ENCODE measurements around the gene CDAN1. TPM values are rescaled to one million over a fixed set of nuclear protein-coding genes. Genes with fewer than 3 reads are reported as not detected.

Gene CDAN1
- total and polyA plus RNA-seq, 10 of the 15 experiments (the other 5 are each of a cell fraction or from before 2014, with no cell fraction given), result 0.56 to 14.2 (median 6.7) TPM

DNA sequence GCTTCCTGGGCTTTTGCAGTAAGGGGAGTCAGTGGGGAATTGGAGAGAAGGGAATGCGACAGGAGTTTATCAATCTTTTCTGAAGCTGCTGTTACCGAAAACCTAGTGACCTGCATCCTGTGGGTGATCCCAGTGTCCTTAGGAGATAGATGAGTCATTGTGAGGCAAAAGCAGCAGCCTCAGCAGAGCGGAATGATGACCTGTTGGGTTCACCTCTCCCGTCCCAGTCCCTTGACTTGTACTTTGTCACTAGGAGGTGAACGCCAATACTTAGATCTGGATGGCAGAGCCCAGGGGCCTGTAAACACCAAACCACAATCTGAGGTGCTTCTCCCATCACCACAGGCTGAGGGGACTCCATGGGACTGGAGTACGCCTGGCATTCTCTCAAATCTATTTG lies 17.9 kb downstream of the CDAN1 start (continued):
- no peak for TF ChIP-seq NFIC (IDR thresholded peaks at IDR 0.05; ENCODE audit: low read depth, low read length)
- TF ChIP-seq ZSCAN29 (IDR thresholded peaks at IDR 0.05), result no peak
- TF ChIP-seq, protein P1, sequence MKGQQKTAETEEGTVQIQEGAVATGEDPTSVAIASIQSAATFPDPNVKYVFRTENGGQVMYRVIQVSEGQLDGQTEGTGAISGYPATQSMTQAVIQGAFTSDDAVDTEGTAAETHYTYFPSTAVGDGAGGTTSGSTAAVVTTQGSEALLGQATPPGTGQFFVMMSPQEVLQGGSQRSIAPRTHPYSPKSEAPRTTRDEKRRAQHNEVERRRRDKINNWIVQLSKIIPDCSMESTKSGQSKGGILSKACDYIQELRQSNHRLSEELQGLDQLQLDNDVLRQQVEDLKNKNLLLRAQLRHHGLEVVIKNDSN (IDR thresholded peaks at IDR 0.05; ENCODE audit: borderline replicate concordance, extremely low read length, insufficient read depth, low read depth, low read length), result no peak
- TF ChIP-seq SMAD1 (IDR thresholded peaks at IDR 0.05; ENCODE audit: low read depth, partially characterized antibody), result no peak
- no peak for TF ChIP-seq HDAC6 (IDR thresholded peaks at IDR 0.05; ENCODE audit: unreplicated experiment)
- TF ChIP-seq FOS (IDR thresholded peaks at IDR 0.05; ENCODE audit: borderline replicate concordance, extremely low read depth, insufficient read length), result no peak
- no peak for TF ChIP-seq NFYA (IDR thresholded peaks at IDR 0.05; ENCODE audit: borderline replicate concordance, low read depth, low read length)
- no peak for TF ChIP-seq EZH2 (IDR thresholded peaks at IDR 0.05; ENCODE audit: borderline replicate concordance, control insufficient read depth, low read depth, low read length)

DNA sequence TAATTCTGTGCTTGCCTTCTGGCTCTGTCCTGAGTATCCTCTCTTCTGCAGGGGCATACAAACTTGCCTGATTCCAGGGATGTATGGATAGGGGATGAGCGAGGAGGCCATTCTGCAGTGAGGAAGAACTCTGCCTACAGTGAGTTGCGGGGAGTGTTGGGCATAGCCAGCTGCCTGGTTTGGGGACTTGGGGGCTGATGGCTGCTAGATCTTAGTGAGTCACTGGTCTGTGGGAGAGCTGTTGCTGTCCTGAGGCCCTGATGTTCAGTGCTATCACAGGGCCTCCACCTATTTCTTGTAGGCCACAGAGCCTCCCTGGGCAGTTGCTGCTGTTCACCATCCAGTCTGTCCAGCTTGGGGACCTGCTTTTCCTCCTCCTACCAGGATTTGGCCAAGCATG lies 20.3 kb downstream of the CDAN1 start:
- RAD21 ChIA-PET (ENCODE audit: unreplicated experiment), result interaction anchor here (0.7 kb wide), 1 partner anchor 210 kb away, joined by 3 read pairs; no protein-coding TSS in a partner anchor
- FAIRE-seq (no peak), DNase-seq (ENCODE audit: low read depth, low spot score) (no peak), ATAC-seq (no peak)
- SMC1A ChIA-PET (ENCODE audit: uncharacterized antibody, unreplicated experiment), result interaction anchor here (0.9 kb wide), 1 partner anchor 210 kb away, joined by 3 read pairs; no protein-coding TSS in a partner anchor
- no peak overlapping the region for H3K4me2 ChIP-seq (ENCODE audit: control insufficient read depth, insufficient read depth)
- BruUV-seq (replicated peaks), result no TSS peak
- no peaks in the 10 kb centered on the region for H3K27me3 ChIP-seq (replicated peaks in 1 of 2; ENCODE audit: control insufficient read depth in 2 of 2, insufficient read depth in 2 of 2, low read length in 1 of 2)
- H3K9me3 ChIP-seq (replicated peaks; ENCODE audit: control insufficient read depth, insufficient read depth, low read length), result no peaks in the 10 kb centered on the region
- WGBS (ENCODE audit: insufficient coverage, insufficient replicate concordance, low lambda C conversion rate, missing lambda C conversion rate), result 94% methylated on average over 2 of the region's 2 CpGs
- CTCF ChIA-PET, result interaction anchor here (0.9 to 1.4 kb wide), 5 partner anchors 10 to 209 kb away, joined by 3 to 7 read pairs (median 4); no protein-coding TSS in a partner anchor
- no peak overlapping the region for H3K4me3 ChIP-seq
- intact Hi-C loops (cut with micrococcal nuclease; ENCODE audit: unreplicated experiment), result no loop called here
- in situ Hi-C loops (cut with MboI), result no loop called here
- H2AFZ ChIP-seq (ENCODE audit: control insufficient read depth, low read depth, low read length), result no peak overlapping the region
- POLR2A ChIA-PET, result interaction anchor here (1.0 kb wide), 1 partner anchor 21 kb away, joined by 3 read pairs; no protein-coding TSS in a partner anchor
- no peak overlapping the region for H3K27ac ChIP-seq (ENCODE audit: control insufficient read depth, insufficient read depth)
- H3K4me1 ChIP-seq (ENCODE audit: control insufficient read depth, insufficient read depth, low read length), result no peaks in the 10 kb centered on the region
- H4K20me1 ChIP-seq (ENCODE audit: control insufficient read depth, insufficient read depth), result no peaks in the 10 kb centered on the region
- no peak overlapping the region for H3K9ac ChIP-seq (ENCODE audit: control insufficient read depth, insufficient read depth, low read length)
- H3K36me3 ChIP-seq (ENCODE audit: control insufficient read depth in 2 of 2, insufficient read depth in 2 of 2, low read length in 1 of 2), result peaks cover 0 to 10% of the 10 kb centered on the region in 2 experiments; a peak in 3 of 4 replicates
- no peaks in the 10 kb centered on the region for H3K79me2 ChIP-seq (ENCODE audit: control insufficient read depth, insufficient read depth, low read length)
- TF ChIP-seq SIX5 (IDR thresholded peaks at IDR 0.05; ENCODE audit: low read depth, low read length, severe bottlenecking) (no peak), FOXK2 (IDR thresholded peaks at IDR 0.05) (no peak), ZNF217 (IDR thresholded peaks at IDR 0.05) (no peak), PML (IDR thresholded peaks at IDR 0.05; ENCODE audit: low read length) (no peak)
- TF ChIP-seq, protein P2, sequence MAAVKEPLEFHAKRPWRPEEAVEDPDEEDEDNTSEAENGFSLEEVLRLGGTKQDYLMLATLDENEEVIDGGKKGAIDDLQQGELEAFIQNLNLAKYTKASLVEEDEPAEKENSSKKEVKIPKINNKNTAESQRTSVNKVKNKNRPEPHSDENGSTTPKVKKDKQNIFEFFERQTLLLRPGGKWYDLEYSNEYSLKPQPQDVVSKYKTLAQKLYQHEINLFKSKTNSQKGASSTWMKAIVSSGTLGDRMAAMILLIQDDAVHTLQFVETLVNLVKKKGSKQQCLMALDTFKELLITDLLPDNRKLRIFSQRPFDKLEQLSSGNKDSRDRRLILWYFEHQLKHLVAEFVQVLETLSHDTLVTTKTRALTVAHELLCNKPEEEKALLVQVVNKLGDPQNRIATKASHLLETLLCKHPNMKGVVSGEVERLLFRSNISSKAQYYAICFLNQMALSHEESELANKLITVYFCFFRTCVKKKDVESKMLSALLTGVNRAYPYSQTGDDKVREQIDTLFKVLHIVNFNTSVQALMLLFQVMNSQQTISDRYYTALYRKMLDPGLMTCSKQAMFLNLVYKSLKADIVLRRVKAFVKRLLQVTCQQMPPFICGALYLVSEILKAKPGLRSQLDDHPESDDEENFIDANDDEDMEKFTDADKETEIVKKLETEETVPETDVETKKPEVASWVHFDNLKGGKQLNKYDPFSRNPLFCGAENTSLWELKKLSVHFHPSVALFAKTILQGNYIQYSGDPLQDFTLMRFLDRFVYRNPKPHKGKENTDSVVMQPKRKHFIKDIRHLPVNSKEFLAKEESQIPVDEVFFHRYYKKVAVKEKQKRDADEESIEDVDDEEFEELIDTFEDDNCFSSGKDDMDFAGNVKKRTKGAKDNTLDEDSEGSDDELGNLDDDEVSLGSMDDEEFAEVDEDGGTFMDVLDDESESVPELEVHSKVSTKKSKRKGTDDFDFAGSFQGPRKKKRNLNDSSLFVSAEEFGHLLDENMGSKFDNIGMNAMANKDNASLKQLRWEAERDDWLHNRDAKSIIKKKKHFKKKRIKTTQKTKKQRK (IDR thresholded peaks at IDR 0.05; ENCODE audit: low read depth, low read length), result no peak
- TF ChIP-seq, protein P3, sequence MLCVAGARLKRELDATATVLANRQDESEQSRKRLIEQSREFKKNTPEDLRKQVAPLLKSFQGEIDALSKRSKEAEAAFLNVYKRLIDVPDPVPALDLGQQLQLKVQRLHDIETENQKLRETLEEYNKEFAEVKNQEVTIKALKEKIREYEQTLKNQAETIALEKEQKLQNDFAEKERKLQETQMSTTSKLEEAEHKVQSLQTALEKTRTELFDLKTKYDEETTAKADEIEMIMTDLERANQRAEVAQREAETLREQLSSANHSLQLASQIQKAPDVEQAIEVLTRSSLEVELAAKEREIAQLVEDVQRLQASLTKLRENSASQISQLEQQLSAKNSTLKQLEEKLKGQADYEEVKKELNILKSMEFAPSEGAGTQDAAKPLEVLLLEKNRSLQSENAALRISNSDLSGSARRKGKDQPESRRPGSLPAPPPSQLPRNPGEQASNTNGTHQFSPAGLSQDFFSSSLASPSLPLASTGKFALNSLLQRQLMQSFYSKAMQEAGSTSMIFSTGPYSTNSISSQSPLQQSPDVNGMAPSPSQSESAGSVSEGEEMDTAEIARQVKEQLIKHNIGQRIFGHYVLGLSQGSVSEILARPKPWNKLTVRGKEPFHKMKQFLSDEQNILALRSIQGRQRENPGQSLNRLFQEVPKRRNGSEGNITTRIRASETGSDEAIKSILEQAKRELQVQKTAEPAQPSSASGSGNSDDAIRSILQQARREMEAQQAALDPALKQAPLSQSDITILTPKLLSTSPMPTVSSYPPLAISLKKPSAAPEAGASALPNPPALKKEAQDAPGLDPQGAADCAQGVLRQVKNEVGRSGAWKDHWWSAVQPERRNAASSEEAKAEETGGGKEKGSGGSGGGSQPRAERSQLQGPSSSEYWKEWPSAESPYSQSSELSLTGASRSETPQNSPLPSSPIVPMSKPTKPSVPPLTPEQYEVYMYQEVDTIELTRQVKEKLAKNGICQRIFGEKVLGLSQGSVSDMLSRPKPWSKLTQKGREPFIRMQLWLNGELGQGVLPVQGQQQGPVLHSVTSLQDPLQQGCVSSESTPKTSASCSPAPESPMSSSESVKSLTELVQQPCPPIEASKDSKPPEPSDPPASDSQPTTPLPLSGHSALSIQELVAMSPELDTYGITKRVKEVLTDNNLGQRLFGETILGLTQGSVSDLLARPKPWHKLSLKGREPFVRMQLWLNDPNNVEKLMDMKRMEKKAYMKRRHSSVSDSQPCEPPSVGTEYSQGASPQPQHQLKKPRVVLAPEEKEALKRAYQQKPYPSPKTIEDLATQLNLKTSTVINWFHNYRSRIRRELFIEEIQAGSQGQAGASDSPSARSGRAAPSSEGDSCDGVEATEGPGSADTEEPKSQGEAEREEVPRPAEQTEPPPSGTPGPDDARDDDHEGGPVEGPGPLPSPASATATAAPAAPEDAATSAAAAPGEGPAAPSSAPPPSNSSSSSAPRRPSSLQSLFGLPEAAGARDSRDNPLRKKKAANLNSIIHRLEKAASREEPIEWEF (IDR thresholded peaks at IDR 0.05; ENCODE audit: insufficient replicate concordance, low read depth, low read length), result no peak

All from GM12878 (cell line).